NCI-H748 (cell line): ENCODE results near the gene SLC25A23.
"Not testable (repeated sequence)": the region's sequence is repeated elsewhere in the genome, so short reads cannot be mapped to it uniquely, and the experiment has no call there.

Experiments used
- DNase-seq: peaks from one replicate; lab custom pipeline; 2025; ENCODE audit not compliant: unreplicated experiment; lab: John Stamatoyannopoulos, UW

The SLC25A23 gene

DNA sequence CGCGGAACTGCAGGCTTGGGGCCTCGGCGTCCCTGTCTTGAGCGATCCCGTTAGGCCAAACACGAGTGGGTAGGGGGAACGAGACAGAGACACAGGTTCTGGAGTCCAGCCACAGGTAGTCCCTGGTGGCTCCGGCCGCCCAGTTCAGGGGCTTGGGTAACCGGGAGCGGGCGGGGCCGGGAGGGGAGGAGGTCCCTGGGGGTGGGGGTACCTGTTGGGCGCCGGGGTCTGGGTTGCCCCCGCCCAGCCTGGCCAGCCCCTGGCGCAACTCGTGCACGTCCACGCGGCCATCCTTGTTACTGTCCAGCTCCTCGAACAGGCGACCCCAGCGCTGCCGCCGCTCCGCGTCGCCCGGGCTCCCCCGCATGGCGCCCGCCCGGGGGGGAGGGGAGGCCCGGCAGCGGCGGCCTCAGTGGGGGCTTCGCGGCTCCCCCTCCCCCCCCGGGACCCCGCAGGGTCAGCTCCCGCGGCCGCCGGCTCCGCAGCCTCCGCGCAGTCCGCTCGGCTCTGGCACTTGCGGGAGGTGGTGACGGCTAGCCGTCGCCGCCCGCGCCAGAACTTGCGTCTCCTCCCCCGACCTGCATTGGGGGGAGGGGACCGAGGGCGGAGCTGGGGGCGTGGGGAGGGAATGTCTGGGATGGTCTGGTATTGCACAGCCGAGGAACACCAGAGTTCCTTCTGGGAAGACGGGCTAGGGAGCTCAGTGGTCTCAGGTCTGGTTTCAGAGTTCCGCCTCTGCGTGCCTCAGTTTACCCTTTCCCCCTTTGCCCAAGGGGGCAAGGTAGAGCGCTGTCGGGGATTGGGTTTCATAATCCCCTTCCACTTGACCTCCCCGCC is at the start of gene SLC25A23:
Gene SLC25A23 (minus strand): TSS at position 531 of the 837 bp plus-strand sequence. CDS start 164 bp downstream, at position 367.
- DNase-seq, result peak; percentile 71

DNA sequence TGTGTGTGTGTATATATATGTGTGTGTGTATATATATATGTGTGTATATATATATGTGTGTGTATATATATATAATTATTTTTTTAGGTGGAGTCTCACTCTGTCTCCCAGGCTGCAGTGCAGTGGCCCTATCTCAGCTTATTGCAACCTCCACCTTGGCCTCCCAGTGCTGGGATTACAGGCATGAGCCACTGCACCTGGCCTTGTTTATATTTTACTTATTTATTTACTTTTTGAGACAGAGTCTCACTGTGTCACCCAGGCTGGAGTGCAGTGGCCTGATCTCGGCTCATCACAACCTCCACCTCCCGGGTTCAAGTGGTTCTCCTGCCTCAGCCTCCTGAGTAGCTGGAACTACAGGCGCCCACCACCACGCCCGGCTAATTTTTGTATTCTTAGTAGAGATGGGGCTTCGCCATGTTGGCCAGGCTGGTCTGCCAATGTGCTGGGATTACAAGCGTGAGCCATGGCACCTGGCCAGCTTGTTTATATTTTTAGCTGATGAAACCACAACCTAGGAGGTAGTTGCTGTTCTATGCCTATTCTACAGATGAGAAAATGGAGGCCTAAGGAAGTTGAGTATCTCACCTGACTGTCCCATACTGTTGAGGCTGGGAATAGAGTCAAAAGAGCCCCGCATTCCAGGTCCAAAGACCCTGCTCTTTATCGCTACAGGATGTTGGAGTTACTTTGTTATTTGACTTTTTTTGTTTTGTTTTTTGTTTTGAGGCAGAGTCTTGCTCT is 48.6 kb upstream of the SLC25A23 start:
- not testable (repeated sequence) for DNase-seq

DNA sequence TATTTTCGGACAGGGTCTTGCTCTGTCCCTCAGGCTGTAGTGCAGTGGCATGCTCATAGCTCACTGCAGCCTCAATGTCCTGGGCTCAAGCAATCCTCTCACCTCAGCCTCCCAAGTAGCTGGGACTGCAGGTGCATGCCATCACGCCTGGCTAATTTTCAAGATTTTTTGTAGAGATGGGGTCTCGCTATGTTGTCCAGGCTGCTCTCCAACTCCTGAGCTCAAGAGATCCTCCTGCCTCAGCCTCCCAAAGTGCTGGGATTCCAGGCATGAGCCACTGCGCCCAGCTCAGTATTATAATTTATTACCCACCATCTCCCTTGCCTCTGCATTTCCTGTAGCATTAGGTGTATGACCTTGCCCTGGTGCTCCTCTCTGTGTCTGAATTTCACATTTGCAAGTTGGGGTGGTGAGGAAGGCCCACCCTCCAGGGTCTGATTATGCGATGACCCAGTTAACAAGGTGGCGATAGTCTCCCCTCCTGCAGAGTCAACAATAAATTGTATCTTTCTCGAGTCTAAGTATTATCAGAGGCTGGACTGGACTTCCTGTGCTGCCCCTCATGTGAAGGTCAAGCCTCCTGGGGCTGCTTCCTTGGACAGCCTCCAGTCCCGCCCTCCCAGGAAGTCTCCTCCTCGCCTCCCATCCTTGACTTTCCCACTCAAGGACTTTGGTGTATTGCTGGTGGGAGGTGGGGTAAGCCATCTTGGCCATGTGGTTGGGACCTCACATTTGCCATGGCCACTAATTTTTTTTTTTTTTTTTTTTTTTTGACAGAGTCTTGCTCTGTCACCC is 44.0 kb upstream of the SLC25A23 start:
- no peak for DNase-seq

DNA sequence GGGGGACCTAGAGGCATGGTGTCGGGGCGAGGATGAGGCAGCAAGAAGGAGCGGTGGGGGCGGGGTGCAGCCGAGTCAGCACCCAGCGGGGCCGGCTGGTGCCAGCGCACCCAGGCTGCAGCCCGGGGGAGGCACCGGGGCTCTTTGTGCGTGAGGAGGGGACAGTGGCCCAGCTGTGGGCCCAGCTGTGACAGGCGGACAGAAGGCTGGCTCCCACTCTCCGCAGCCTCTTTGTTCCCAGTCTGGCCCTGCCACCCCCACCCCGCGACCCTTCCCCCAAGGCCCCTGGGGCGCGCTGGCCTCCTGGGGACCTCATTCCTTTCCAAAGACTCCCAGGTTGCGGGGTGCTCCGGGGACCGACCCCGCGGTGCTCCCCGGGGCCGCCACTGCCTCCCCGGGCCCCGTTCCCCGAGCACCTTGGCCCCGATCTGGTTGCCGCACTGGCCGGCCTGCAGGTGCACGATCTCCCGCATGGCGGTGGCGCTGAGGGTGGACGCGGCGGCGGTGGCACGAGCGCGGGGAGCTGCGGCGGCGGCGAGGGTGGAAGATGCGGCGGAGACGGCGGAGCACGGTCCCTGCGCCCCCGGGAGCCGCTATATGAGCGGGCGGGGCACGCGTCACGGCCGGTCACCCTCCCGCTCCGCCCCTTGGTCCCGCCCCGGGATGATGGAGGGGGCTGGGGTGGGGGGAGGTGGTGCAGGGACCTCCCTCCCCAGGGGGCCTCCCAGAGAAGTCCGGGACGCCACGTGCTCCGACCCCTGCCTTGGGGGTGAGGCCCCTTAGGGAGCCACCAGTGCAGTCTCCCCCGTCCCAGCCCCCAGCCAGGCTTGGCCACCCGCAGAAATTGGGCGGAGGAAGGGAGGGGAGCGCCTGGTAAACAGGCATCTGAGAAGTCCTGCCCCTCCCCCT is 42.4 kb upstream of the SLC25A23 start, which contains the start of gene TUBB4A:
Gene TUBB4A (minus strand): TSS at position 570 of the 909 bp plus-strand sequence. CDS start 97 bp downstream, at position 473.
- peak; percentile 8 for DNase-seq

DNA sequence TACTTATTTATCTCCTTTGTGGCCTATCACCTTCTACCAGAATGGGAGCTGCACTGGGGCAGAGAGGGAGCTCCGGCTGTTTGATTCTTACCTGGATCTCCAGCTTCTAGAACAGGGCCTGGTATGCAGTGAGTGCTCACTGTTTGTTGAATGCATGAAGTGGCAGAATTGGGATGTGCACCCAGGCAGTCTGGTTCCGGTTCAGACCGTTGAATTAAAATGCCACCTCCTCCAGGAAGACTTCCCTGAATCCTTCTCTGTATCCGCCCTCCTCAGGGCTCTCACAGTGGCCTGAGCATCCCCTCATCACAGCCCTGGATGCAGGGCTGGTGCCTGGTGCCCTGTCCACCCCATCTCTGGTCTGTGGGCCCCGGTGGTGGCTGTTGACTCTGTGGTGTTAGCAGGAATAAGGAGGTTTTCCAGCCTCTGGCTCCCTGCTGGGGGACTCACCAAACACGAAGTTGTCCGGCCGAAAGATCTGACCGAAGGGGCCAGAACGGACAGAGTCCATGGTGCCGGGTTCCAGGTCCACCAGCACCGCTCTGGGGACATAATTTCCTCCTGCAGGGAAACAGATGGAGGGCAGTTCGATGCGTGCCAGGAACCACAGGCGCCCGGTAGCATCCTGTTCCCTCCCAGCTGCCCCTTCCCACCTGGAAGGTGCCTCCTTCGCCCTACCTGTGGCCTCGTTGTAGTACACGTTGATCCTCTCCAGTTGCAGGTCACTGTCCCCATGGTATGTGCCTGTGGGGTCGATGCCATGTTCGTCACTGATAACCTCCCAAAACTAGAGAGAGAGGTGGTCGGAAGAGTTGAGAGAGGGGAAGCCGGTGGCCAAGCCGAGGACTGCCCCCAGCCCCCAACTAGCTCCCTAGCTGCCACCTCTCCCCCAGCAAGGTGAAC is 41.5 kb upstream of the SLC25A23 start:
- no peak for DNase-seq

DNA sequence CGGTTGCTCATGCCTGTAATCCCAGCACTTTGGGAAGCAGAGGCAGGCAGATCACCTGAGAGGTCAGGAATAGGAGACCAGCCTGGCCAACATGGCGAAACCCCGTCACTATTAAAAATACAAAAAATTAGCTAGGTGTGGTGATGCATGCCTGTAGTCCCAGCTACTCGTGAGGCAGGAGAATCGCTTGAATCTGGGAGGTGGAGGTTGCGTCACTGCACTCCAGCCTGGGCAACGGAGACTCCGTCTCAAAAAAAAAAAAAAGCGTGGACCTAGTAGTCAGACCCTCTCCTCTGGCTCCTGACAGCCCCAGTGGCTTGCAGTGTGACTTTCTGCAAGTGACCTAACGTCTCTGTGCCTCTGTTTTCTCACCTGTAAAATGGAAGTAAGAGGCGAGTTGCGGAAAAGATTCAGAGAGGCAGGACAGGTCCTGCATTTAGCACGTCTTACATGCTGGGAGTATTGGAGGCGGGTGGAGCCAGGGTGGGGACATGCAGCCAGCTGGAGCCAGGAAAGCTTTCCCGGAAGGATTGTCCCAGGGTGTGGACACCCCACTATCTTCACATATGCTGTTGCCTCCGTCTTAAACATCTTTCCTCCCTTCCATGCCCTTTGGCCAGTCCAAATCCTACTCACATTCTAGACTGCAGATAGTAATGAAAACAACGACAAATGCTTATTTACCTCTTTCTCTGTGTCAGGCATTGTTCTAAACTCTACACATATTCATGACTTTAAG is 39.6 kb upstream of the SLC25A23 start:
- DNase-seq, result no peak

DNA sequence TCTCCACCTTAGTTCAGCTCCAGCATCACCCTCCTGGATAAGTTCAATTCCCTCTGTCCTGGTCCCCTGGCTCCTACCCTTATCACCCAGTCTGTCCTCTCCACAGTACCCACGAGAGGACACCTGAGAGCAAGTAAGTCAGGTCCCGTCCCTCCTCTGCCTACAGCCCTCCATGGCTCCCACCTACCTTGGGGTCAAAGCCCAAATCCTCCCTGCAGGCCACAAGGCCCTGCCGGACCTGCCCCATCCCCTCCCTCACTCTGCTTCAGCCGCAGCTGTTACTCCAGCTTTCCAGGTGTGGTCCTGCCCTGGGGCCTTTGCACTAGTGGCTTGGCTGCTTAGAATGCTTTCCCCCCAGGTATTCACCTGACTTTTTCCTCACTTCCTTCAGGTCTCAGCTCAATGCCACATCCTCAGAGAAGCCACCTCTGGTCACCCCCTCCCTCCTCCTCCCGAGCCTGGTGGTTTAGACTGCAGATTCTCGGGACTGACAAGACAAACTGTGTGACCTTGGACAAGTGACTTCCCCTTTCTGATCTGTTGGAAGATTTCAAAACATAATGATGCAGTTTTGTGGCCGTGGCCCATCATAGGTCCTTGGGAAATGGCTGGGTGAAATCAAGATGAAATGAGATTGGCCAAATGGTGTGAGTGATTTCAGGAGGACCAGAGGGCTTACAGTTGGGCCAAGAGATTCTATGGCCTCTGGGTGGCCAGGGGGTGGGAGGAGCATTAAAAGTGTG is 38.9 kb upstream of the SLC25A23 start:
- no peak for DNase-seq

DNA sequence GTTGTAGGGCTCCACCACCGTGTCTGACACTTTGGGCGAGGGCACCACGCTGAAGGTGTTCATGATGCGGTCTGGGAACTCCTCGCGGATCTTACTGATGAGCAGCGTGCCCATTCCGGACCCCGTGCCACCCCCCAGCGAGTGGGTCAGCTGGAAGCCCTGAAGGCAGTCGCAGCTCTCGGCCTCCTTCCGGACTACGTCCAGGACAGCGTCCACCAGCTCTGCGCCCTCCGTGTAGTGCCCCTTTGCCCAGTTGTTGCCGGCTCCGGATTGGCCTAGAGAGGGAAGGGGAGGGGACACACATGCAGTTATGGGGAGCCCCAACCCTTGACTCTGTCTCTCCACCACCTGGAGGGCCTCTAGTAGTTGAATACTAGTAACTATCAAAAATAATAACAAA is 36.4 kb upstream of the SLC25A23 start:
- DNase-seq, result no peak

DNA sequence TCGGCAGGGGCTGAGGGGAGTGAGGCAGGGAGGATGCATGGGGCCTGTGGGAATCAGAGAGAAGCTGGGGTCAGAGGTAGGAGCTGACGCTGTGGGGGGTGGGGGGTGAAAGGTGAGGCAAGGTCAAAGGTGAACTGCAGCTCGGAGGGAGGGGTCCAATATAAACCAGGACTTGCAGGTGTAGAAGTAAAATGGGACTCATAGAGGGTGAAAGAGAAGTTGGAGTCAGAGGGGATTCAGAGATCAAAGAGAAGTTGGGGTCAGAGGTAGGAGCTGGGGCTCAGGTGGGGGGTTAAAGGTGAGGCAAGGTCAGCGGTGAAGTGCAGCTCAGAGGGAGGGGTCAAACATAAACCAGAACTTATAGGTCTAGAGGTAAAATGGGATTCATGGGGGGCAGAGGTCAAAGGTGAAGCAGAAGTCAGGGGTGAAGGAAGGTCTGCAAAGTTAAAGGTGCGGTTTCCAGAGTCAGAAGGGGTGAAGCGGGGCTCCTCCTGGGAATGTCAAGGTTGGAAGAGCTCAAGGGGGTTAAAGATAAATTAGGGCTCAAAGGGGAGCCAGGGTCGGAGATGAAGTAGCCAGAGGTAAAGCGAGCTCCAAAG is 34.9 kb upstream of the SLC25A23 start:
- no peak for DNase-seq

DNA sequence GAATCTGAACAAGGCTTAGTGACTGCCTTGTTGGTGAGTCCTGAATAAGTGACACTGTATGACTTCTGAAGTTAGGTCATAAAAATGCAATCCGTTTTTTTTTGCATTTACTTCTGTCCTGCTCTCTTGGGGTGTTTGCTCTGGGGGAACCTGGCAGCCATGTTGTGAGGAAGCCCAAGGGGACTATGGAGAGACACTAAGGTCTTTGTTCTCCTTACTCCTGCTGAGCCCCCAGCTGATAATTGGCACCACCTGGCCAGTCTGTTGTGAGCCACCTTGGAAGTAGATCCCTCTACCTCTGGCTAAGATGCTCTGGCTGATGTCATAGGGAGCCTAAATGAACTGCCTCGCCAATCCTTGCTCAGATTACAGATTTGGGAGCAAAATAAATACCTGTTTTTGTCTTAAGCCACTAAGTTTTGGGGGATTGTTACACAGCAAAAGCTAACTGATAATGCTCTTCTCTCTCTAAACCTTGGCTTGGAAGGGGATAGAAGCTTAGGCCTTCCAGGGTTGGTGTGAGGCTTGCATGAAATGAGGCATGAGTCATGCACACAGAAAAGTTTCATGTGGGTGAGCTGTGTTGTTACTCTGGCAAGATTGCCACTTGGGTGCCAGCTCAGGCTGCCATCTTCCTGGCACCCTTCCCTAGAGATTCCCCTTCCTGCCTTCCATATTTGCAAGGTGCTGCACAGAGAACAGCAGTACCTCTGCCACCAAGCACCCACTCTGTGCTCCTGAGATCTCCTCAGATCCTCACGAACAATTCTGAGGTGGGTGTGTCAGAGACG is 32.4 kb upstream of the SLC25A23 start:
- no peak for DNase-seq

DNA sequence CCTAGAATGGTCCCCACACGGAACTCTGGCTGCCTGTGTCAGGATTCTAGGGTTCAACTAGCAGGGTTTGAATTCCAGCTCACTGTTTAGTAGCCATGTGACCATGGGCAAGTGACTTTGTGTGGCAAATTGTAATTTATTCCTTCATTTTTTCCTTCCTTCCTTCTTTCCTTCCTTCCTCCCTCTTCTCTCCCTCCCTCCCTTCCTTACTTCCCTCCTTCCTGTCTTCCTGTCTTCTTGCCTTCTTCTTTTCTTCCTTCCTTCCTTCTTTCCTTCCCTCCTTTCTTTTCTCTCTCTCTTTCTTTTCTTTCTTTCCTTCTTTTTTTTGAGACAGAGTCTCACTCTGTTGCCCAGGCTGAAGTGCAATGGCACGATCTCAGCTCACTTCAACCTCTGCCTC is 30.5 kb upstream of the SLC25A23 start:
- no peak for DNase-seq

DNA sequence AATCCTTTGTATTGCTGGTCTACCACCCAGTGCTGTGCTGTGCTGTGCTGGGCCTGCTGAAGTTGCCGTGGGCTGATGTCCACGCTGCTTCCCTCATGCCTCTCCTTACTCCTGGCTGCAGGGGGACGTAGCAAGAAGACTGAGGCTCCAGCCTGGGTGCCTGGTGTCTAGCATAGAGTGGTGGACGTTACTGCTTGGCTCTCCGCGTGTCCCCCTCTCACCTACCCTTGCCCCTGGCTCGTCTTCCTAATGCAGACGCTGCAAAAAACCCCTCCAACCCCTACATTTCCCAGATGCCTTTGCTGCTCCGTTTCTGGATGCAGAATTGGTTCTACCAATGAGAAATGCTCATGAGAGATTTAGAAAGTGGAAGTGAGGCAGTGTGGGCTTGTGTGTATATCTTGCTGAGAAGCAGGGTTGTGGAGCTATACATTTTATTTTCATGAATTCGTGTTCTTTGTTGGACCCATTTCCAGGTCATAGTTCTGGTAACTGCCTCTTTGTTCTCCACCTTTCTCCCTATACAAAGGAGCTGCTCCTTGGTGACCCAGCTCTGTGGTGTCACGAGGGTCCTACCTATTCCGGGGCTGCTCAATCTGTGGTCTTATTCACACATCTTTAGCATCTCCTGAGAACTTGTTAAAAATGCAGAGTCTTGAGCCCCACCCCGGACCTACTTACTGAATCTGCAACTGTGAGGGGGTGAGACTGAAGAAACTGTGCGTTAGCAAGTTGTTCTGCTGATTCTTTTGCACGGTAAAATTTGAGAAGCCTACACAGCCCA is 29.9 kb upstream of the SLC25A23 start:
- no peak for DNase-seq

DNA sequence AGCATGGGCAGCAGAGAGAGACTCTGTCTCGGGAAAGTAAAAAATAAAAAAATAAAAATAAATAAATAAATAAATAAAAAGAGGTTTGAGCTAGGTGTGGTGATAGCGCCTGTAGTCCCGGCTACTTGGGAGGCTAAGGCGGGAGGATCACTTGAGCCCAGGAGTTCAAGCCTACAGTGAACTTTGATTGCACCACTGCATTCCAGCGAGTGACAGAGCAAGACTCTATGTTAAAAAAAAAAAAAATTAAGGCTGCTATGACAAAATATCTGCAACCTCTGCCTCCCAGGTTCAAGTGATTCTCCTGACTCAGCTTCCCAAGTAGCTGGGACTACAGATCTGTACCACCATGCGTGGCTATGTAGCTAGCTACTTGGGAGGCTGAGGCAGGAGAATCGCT is 25.2 kb upstream of the SLC25A23 start:
- no peak for DNase-seq

DNA sequence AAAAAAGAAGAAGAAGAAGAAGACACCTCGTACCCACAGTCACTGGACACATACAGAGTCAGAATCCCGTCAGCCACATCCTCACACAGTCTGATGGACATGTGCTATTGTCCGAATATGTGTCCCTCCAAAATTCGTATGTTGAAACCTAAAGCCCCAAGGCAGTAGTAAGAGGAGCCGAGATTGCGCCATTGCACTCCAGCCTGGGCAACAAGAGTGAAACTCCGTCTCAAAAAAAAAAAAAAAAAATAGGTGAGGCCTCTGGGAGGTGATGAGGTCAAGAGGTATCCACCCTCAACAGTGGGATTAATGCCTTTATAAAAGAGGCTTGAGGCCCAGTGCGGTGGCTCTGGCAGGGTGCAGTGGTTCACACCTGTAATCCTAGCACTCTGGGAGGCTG is 24.6 kb upstream of the SLC25A23 start:
- DNase-seq, result no peak

DNA sequence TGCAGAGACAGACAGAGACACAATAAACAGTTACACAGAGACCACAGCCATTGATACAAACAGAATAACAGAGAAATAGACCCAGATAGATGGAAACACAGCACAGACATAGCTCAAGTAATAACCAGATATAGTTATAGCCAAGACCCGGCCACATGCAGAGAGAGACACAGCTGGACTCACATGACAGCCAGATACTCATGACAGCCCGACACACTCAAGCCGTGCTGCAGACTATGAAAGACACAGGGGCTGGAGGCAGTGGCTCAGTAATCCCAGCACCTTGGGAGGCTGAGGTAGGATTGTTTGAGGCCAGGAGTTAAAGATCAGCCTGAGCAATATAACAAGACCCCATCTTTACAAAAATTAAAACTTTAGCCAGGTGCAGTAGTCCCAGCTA is 23.6 kb upstream of the SLC25A23 start:
- DNase-seq, result no peak

DNA sequence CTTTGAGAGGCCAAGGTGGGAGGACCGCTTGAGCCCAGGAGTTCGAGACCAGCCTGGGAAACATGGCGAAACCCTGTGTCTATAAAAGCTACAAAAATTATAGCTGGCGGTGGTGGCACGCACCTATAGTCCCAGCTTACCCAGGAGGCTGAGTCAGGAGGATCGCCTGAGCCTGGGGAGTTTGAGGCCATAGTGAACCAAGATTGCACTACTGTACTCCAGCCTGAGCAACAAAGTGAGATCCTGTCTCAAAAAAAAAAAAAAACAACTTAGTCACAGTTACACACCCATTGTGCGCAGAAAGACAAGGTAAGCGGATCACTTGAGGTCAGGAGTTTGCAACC is 22.7 kb upstream of the SLC25A23 start:
- no peak for DNase-seq
